ENCODE results near the gene HK2.

Gene HK2

GRCh38 chr2:74864728-74865722 is 31.1 kb downstream of the HK2 start:
- H3K4me3 ChIP-seq (replicated peaks; ENCODE audit: low read depth, low read length): no peak overlapping the region
- TF ChIP-seq, protein P1, sequence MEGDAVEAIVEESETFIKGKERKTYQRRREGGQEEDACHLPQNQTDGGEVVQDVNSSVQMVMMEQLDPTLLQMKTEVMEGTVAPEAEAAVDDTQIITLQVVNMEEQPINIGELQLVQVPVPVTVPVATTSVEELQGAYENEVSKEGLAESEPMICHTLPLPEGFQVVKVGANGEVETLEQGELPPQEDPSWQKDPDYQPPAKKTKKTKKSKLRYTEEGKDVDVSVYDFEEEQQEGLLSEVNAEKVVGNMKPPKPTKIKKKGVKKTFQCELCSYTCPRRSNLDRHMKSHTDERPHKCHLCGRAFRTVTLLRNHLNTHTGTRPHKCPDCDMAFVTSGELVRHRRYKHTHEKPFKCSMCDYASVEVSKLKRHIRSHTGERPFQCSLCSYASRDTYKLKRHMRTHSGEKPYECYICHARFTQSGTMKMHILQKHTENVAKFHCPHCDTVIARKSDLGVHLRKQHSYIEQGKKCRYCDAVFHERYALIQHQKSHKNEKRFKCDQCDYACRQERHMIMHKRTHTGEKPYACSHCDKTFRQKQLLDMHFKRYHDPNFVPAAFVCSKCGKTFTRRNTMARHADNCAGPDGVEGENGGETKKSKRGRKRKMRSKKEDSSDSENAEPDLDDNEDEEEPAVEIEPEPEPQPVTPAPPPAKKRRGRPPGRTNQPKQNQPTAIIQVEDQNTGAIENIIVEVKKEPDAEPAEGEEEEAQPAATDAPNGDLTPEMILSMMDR (IDR thresholded peaks at IDR 0.05; ENCODE audit: low read length, missing control alignments): peak; percentile 3
- peak; percentile 69 for DNase-seq (ENCODE audit: low read depth)

DNA sequence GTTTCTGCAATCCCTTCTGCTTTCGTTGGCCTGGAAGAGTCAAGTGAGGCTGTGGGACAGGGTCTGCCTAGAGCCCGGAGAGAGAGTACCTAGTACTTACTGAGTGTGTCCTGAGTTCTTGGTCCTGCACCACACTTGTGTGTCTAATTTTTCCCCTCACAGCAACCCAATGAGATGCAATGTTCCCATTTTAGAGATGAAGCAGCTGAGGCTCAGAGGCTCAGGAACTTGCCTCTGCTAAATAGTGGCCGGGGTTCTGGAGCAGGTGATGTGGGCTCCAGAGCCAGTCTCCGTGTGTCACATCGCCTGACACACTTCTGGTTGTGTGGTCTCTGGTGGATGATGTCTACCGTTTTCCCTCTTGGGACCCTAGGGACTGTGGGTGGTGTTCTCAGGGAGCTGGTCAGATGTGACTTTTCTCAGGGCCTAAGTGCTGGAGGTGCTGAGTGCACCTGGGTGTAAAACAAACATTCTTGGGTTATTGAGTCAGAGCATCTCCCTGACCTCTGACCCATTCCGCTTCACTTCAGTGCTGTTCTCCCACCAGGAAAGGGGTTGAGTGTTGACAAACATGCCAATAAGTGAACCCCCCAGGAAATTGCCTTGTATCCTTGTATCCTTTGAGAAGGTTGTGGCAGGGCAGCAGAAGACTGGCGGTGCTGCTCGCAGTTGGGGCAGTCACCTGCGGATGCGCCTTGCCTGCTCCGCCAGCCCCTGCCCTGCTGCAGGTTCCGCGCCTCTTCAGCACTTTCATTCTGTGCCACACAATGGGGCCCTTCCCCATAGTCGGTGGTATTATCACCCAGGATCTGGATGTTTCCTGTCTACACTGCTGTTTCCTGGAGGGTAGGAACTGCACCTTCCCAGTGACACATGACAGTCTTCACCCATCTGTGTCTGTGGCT is 32.1 kb downstream of the HK2 start:
- DNase-seq (ENCODE audit: low read depth): no peak
- TF ChIP-seq, protein P1 (IDR thresholded peaks at IDR 0.05; ENCODE audit: low read length, missing control alignments): no peak
- H3K4me3 ChIP-seq (replicated peaks; ENCODE audit: low read depth, low read length): no peak overlapping the region

DNA sequence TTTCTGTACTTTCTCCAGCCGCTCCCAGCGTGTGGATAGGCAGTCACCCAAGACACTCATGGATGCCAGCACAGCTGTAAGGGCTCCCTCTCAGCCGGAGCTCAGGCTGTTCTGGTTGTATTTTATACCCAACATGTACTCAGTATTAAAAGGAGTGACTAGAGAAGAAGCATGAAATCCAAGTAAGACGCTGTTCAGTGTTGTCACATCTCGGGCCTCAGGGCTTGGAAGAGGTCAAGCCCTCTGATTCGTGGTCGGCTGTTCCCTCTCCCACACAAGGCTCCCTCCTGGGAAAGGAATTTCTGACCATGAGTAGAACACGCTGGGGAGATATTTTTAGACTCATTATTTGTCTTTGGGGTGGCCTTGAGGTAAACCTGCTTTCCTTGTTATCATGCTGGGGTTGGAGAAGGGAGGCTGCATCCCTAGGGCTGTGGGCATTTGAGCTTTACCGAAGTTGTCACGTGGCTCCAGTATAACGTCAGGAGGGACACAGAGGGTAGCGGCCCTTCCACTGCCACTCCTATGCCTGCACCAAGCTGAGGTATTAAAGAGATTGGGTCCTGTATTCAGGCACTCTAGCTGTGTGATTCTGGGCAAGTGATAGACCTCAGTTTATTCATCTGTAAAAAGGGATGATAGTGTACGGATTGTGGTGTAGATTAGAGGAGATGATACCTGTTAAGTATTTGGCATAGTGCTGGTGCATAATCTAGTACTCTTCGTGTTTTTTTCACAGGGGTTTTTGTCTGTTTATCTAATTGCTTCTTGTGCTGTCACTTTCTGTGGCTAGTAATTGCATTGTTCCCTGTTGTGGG is 34.1 kb downstream of the HK2 start:
- TF ChIP-seq, protein P1 (IDR thresholded peaks at IDR 0.05; ENCODE audit: low read length, missing control alignments): no peak
- DNase-seq (ENCODE audit: low read depth): peak; percentile 83
- H3K4me3 ChIP-seq (replicated peaks; ENCODE audit: low read depth, low read length): no peak overlapping the region

DNA sequence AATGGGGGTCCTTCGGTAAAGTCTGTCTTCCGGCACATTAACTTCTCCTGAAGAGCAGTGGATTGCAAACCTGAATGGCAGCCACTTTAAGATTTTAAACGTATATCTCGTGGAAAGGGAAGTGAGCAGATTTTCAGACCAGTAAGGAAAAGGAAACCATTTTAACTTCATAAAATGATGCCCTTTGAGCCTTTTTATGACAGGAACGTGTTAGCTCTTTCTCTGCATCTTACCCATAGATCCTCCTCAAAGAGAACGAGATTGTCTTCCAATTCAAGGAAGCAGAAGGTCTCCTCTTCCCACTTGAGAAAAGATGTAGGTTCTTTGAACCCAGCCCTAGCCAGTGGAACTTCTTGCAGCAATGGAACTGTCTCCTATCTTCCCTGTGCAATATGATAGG is 35.6 kb downstream of the HK2 start:
- DNase-seq (ENCODE audit: low read depth): no peak
- TF ChIP-seq, protein P1 (IDR thresholded peaks at IDR 0.05; ENCODE audit: low read length, missing control alignments): no peak
- H3K4me3 ChIP-seq (replicated peaks; ENCODE audit: low read depth, low read length): no peak overlapping the region

DNA sequence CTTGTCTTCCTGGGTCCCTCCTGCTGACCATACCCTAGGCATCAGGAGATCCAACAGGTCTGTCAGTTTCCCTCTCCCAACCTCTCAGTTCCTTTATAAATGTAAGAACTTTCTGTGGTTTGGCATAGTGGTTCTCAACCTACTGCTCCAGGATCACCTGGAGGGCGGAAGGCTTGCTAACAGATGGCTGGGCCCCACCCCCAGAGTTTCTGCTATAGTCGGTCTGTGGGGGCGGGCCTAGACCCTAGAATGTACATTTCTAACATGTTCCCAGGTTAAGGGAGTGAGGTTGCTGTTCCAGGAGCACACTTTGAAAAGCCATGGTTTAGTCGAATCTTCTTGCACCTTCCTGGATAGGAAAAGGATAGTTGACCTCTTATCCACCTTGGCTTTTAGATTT is 37.0 kb downstream of the HK2 start:
- TF ChIP-seq, protein P1 (IDR thresholded peaks at IDR 0.05; ENCODE audit: low read length, missing control alignments): no peak
- no peak for DNase-seq (ENCODE audit: low read depth)
- no peak overlapping the region for H3K4me3 ChIP-seq (replicated peaks; ENCODE audit: low read depth, low read length)

GRCh38 chr2:74871414-74871813 is 37.5 kb downstream of the HK2 start:
- no peak for DNase-seq (ENCODE audit: low read depth)
- TF ChIP-seq, protein P1 (IDR thresholded peaks at IDR 0.05; ENCODE audit: low read length, missing control alignments): no peak
- H3K4me3 ChIP-seq (replicated peaks; ENCODE audit: low read depth, low read length): no peak overlapping the region
